DND-41 (cell line): Measurements from ENCODE around the gene PYGM.

Experiments used
- ATAC-seq: fragments of 200-7000 bp; cut with Tn5 transposase; 3 replicates; pipeline ENCODE4 v1.9.1; 2021; ENCODE audit warnings: low read depth; ENCODE audit not compliant: insufficient read depth
- DNase-seq: peaks from one replicate; pipeline ENCODE4 v3.0.0-alpha.2; 2020
- H2AFZ ChIP-seq: 2 replicates; pipeline ENCODE4 v1.6.0; 2012; ENCODE audit warnings: low read depth, low read length
- H3K27ac ChIP-seq: 2 replicates; pipeline ENCODE4 v1.5.1; 2012; ENCODE audit warnings: low read length, inconsistent platforms
- H3K27me3 ChIP-seq: fragments of 200-600 bp; sonication (generic); 2 replicates; pipeline ENCODE4 v1.6.0; 2012; ENCODE audit warnings: low read length, mild to moderate bottlenecking, inconsistent platforms; ENCODE audit not compliant: insufficient read depth, poor library complexity
- H3K36me3 ChIP-seq: 2 replicates; pipeline ENCODE4 v1.5.1; 2012; ENCODE audit warnings: low read length, inconsistent platforms; ENCODE audit not compliant: insufficient read depth
- H3K4me1 ChIP-seq: 2 replicates; pipeline ENCODE4 v1.5.1; 2012; ENCODE audit warnings: mild to moderate bottlenecking, low read length; ENCODE audit not compliant: insufficient read depth
- H3K4me2 ChIP-seq: 2 replicates; pipeline ENCODE4 v1.6.0; 2012; ENCODE audit warnings: mild to moderate bottlenecking, moderate library complexity, low read length, inconsistent platforms; ENCODE audit not compliant: insufficient read depth
- H3K4me3 ChIP-seq, 2 experiments: fragments of 200-600 bp in 1 of 2; shearing (Covaris generic) in 1 of 2; 2 replicates each; pipeline ENCODE4 v1.5.1; 2012 to 2016; ENCODE audit warnings: inconsistent platforms in 2 of 2, low read length in 2 of 2, mild to moderate bottlenecking in 2 of 2, low read depth in 1 of 2, moderate library complexity in 1 of 2
- H3K79me2 ChIP-seq: 2 replicates; pipeline ENCODE4 v1.6.0; 2012; ENCODE audit warnings: low read length, inconsistent platforms; ENCODE audit not compliant: insufficient read depth
- H3K9ac ChIP-seq: 2 replicates; pipeline ENCODE4 v1.6.0; 2012; ENCODE audit warnings: low read depth, mild to moderate bottlenecking, inconsistent platforms, low read length, moderate library complexity
- H3K9me3 ChIP-seq: 2 replicates; pipeline ENCODE4 v1.5.1; 2012; ENCODE audit warnings: low read length, moderate library complexity, mild to moderate bottlenecking, inconsistent platforms; ENCODE audit not compliant: insufficient read depth, severe bottlenecking
- H4K20me1 ChIP-seq: 2 replicates; pipeline ENCODE4 v1.6.0; 2012; ENCODE audit warnings: low read length; ENCODE audit not compliant: insufficient read depth
- EZH2 ChIP-seq: IDR thresholded peaks from 3 replicates; pipeline ENCODE4 v1.6.1; 2012; ENCODE audit warnings: borderline replicate concordance, low read depth, mild to moderate bottlenecking, moderate library complexity, low read length, inconsistent platforms; ENCODE audit not compliant: severe bottlenecking
- TF ChIP-seq, protein P1 (sequence below): IDR thresholded peaks from 2 replicates; pipeline ENCODE4 v1.5.1; 2012; ENCODE audit warnings: borderline replicate concordance, low read length, moderate library complexity, mild to moderate bottlenecking; ENCODE audit not compliant: poor library complexity, severe bottlenecking; ENCODE audit errors: extremely low read depth

Gene PYGM

DNA sequence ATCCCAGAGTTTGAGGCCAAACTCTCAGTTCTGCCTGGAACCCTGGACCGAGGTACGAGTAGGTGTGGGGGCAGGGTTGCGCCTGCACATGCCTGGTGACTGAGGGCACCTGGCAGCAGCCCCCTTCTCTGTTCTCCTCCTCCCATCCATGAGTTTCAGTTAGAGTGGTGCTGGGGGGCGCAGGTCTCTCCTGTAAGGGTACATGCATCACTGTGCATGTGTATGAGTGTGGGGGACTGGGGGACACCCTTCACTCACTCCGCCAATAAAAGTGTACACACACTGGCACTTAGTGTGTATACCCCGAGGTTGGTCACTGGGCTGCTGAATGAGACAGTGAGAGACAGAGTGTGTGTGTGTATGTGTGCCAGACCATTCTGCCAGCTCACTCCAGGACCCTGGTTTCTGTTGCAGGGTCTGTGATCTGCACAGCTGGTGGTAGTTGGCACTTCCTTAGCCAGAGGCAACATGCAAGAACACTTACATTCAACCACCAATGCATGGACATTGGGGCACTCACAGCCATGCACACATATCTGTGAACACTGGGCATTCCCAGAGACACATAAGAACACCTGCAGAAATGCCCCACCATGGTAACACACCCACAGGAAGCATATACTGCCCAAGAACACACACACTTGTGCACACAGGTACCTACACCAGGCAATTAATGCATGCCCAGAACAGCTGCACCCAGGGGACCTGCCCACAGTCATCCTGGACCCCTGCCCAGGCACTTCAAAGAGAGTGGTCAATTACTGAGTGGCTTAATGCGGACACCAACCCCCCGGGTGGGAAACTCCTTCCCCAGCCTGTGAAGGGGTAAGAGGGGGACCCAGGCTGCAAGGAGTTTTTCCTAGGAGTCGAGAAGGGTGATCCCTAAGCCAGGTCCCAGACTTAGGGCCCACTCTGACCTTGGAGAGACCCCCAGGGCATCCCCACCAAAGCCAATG is 35.6 kb downstream of the PYGM start:
- Histone ChIP-seq H3K4me1 (peaks cover 13% of the 10 kb centered on the region), H3K27ac (no peak overlapping the region), H3K79me2 (no peaks in the 10 kb centered on the region), H3K4me2 (peak overlapping the region; percentile 96), H4K20me1 (0 out of 2 replicates have a peak, but pooled peaks cover 6% of the 10 kb centered on the region), H3K9ac (peak overlapping the region; percentile 94; the same call in 1 of the 2 replicates), H3K36me3 (no peaks in the 10 kb centered on the region), H2AFZ (peak overlapping the region; percentile 90; the same call in 1 of the 2 replicates), H3K9me3 (no peaks in the 10 kb centered on the region), H3K27me3 (peaks cover 5% of the 10 kb centered on the region), H3K4me3 (peak overlapping the region in 1 of 2 experiments; percentile 69; a peak in 1 of 4 replicates)
- ATAC-seq (no peak), DNase-seq (no peak)
- TF ChIP-seq EZH2: no peak
- TF ChIP-seq, protein P1, sequence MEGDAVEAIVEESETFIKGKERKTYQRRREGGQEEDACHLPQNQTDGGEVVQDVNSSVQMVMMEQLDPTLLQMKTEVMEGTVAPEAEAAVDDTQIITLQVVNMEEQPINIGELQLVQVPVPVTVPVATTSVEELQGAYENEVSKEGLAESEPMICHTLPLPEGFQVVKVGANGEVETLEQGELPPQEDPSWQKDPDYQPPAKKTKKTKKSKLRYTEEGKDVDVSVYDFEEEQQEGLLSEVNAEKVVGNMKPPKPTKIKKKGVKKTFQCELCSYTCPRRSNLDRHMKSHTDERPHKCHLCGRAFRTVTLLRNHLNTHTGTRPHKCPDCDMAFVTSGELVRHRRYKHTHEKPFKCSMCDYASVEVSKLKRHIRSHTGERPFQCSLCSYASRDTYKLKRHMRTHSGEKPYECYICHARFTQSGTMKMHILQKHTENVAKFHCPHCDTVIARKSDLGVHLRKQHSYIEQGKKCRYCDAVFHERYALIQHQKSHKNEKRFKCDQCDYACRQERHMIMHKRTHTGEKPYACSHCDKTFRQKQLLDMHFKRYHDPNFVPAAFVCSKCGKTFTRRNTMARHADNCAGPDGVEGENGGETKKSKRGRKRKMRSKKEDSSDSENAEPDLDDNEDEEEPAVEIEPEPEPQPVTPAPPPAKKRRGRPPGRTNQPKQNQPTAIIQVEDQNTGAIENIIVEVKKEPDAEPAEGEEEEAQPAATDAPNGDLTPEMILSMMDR: no peak

DNA sequence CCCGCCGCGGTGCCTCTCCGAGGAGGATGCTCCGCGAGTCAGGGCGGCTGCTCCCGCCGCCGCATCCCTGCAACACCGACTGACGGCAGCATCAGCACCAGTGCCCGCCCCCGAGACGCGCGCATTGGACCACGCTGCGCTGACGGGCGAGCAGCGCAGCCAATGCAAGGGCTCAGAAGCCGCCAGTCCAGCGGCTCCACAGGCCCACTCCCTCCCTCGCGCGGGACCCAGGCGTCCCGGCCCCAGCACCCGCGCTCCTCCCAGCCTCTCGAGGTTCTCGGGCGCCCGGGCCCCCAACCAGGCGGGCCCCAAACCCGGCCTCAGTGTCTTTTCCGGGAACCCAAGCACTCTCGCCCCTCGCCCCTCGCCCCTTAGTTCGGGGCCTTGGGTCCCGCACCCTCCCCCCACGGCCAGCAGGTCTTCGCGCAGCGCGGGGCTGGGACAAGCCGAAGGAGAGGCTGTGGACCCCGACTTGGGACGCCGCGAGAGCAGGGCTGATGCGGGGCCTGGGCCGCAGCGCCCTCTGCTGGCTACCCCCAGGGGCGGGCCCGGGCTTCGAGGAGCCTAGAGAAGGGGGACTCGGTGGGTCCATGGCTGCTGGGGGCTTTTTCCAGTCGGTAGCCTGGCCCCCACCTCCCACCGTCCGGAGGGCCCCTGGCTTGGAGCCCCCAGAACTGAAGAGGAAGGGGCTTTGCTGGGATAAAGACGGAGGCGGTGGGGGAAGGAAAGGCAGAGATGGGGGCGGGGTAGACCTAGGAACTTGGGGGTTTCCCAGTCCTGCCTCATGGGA is 36.5 kb downstream of the PYGM start, which contains the start of gene NRXN2:
TSS of gene NRXN2 (minus strand) at position 81 of the 790 bp plus-strand sequence. CDS start 9,498 bp downstream, outside the sequence.
- H3K4me3 ChIP-seq: peak within 1 kb of the TSS; percentile 51 to 69
- no peak for TF ChIP-seq EZH2
- TF ChIP-seq, protein P1: peak; percentile 95
- H4K20me1 ChIP-seq: 0 out of 2 replicates have a peak, but pooled peaks cover 6% of the 10 kb centered on the region
- peak within 1 kb of the TSS; percentile 94 for H3K9ac ChIP-seq
- peaks cover 5% of the 10 kb centered on the region for H3K27me3 ChIP-seq
- H3K27ac ChIP-seq: peak within 1 kb of the TSS; percentile 71
- peak within 1 kb of the TSS; percentile 90 for H2AFZ ChIP-seq
- H3K79me2 ChIP-seq: no peaks in the 10 kb centered on the region
- H3K4me1 ChIP-seq: peaks cover 13% of the 10 kb centered on the region
- H3K4me2 ChIP-seq: peak within 1 kb of the TSS; percentile 96
- H3K9me3 ChIP-seq: no peaks in the 10 kb centered on the region
- peak; percentile 91 for DNase-seq
- H3K36me3 ChIP-seq: no peaks in the 10 kb centered on the region
- ATAC-seq: peak; percentile 98

DNA sequence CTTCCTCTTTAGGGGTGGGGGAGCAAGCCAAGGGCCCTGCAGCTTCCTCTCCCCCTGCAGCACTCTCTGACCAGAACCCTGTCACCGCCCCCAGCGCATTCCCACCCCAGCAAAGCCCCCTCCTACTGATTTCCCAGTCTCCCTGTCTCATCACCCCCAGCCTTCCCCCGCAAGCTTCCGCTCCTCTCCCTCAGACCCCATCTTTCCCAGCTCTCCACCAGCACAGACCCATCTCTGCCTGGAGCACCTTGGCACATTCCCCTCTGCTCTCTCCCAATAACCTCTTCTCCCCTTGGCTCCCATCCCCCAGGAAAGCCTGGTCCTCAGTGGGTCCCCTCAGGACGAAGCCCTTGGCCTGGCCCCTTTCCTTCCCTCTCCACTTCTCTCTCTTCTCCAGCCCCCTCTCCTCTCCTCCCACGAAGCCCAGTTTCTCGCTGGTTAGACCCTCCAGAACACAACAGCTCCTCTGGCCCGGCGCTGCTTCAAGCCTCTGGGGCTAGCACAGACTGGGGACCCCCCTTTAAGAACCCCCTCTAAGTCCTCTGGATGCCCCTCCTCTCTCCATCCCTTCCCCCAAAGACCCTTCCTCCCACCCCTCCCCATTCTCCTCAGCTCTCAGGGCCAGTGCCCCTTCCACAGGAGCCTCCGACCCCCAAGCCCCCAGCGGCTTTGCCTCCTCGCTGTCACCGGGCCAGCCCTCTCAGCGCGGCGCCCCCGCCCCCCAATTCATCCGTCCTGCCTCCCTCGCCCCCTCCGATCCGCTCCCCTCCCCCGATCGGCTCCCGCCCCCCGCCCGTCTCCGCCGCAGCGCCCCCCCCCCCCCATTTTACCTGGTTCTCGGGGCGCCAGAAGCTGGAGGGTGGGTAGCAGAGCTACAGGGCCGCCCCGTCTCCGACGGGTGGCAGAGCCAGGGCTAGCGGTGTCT is 37.4 kb downstream of the PYGM start:
- DNase-seq: no peak

More for the DNA sequence above, 37.4 kb downstream of the PYGM start:
- no peak overlapping the region for H3K9ac ChIP-seq
- peaks cover 13% of the 10 kb centered on the region for H3K4me1 ChIP-seq
- H3K27ac ChIP-seq: no peak overlapping the region
- no peak for TF ChIP-seq EZH2
- TF ChIP-seq, protein P1: no peak
- H3K9me3 ChIP-seq: no peaks in the 10 kb centered on the region
- 0 out of 2 replicates have a peak, but pooled peaks cover 6% of the 10 kb centered on the region for H4K20me1 ChIP-seq
- ATAC-seq: no peak
- H3K4me2 ChIP-seq: no peak overlapping the region
- H2AFZ ChIP-seq: no peak overlapping the region
- no peak overlapping the region for H3K4me3 ChIP-seq
- no peaks in the 10 kb centered on the region for H3K36me3 ChIP-seq
- H3K27me3 ChIP-seq: peaks cover 5% of the 10 kb centered on the region
- no peaks in the 10 kb centered on the region for H3K79me2 ChIP-seq
